ENCODE results near the gene AAK1. TPM values are rescaled to one million over a fixed set of nuclear protein-coding genes. Genes with fewer than 3 reads are reported as not detected.

Gene AAK1
- total and polyA plus RNA-seq, 2 experiments from 2014 or later: 39.0 to 52.4 TPM

GRCh38 chr2:69612200-69612599 lies 31.3 kb downstream of the AAK1 start:
- Mint-ChIP-seq H3K36me3 (ENCODE audit: low read depth) (peaks cover 16% of the 10 kb centered on the region), H3K9me3 (peaks cover 4% of the 10 kb centered on the region; the same call in 1 of the 3 replicates), H3K27ac (no peak overlapping the region), H3K4me3 (no peak overlapping the region), H3K4me1 (peaks cover 3% of the 10 kb centered on the region; the same call in 2 of the 3 replicates), H3K27me3 (ENCODE audit: insufficient read depth, low read depth, poor library complexity) (peaks cover 4% of the 10 kb centered on the region)
- no peaks in the 10 kb centered on the region for H3F3A ChIP-seq (replicated peaks; ENCODE audit: low read depth)
- H3K4me1 ChIP-seq (ENCODE audit: insufficient read depth): no peaks in the 10 kb centered on the region
- H3K27ac ChIP-seq (ENCODE audit: low read depth): no peak overlapping the region
- no peaks in the 10 kb centered on the region for H3K36me3 ChIP-seq (ENCODE audit: insufficient read depth)
- no peak overlapping the region for H3K4me3 ChIP-seq
- DNase-seq (ENCODE audit: low spot score) (no peak), ATAC-seq (no peak)
- peaks cover 4% of the 10 kb centered on the region; the same call in 1 of the 2 replicates for H3K9me2 ChIP-seq (ENCODE audit: insufficient read depth)
- H3K27me3 ChIP-seq (ENCODE audit: insufficient read depth): no peaks in the 10 kb centered on the region
- no peak overlapping the region for H3K4me2 ChIP-seq
- TF ChIP-seq EZH2phosphoT487 (IDR thresholded peaks at IDR 0.05; ENCODE audit: unreplicated experiment) (no peak), NANOG (IDR thresholded peaks at IDR 0.05; ENCODE audit: borderline replicate concordance) (no peak), JUNB (IDR thresholded peaks at IDR 0.05; ENCODE audit: unreplicated experiment) (no peak), ZNF114 (CRISPR knock-in tag; IDR thresholded peaks at IDR 0.05) (no peak), POLR2AphosphoS5 (IDR thresholded peaks at IDR 0.05; ENCODE audit: low read depth) (no peak)
- no peak overlapping the region for H2AFZ ChIP-seq
- peaks cover 3% of the 10 kb centered on the region; the same call in 1 of the 2 replicates for H4K20me1 ChIP-seq (replicated peaks; ENCODE audit: insufficient read depth)
- peaks cover 77% of the 10 kb centered on the region for H3K79me2 ChIP-seq (replicated peaks; ENCODE audit: insufficient read depth)

GRCh38 chr2:69608109-69608508 lies 35.4 kb downstream of the AAK1 start:
- ATAC-seq: no peak
- Histone ChIP-seq H2AFZ (no peak overlapping the region), H3K79me2 (replicated peaks; ENCODE audit: insufficient read depth) (peaks cover 68% of the 10 kb centered on the region), H3K4me2 (no peak overlapping the region), H3K27ac (ENCODE audit: low read depth) (no peak overlapping the region), H4K20me1 (replicated peaks; ENCODE audit: insufficient read depth) (no peaks in the 10 kb centered on the region), H3K4me1 (ENCODE audit: insufficient read depth) (no peaks in the 10 kb centered on the region), H3K9me2 (ENCODE audit: insufficient read depth) (peaks cover 4% of the 10 kb centered on the region; the same call in 1 of the 2 replicates), H3K27me3 (ENCODE audit: insufficient read depth) (no peaks in the 10 kb centered on the region), H3K36me3 (ENCODE audit: insufficient read depth) (no peaks in the 10 kb centered on the region), H3F3A (replicated peaks; ENCODE audit: low read depth) (no peaks in the 10 kb centered on the region), H3K4me3 (no peak overlapping the region)
- peaks cover 1% of the 10 kb centered on the region for H3K27me3 Mint-ChIP-seq (ENCODE audit: insufficient read depth, low read depth, poor library complexity)
- H3K9me3 Mint-ChIP-seq: peaks cover 10% of the 10 kb centered on the region
- DNase-seq (ENCODE audit: low spot score): no peak
- no peak overlapping the region for H3K4me3 Mint-ChIP-seq
- peaks cover 19% of the 10 kb centered on the region for H3K36me3 Mint-ChIP-seq (ENCODE audit: low read depth)
- H3K27ac Mint-ChIP-seq: no peak overlapping the region
- H3K4me1 Mint-ChIP-seq: peaks cover 6% of the 10 kb centered on the region; the same call in 2 of the 3 replicates
- TF ChIP-seq EZH2 (IDR thresholded peaks at IDR 0.05; ENCODE audit: low read depth, unreplicated experiment) (no peak), JUNB (IDR thresholded peaks at IDR 0.05; ENCODE audit: unreplicated experiment) (no peak), NANOG (IDR thresholded peaks at IDR 0.05; ENCODE audit: borderline replicate concordance) (no peak), ZNF114 (CRISPR knock-in tag; IDR thresholded peaks at IDR 0.05) (no peak), POLR2AphosphoS5 (IDR thresholded peaks at IDR 0.05; ENCODE audit: low read depth) (no peak), ETS1 (IDR thresholded peaks at IDR 0.05) (no peak), EZH2phosphoT487 (IDR thresholded peaks at IDR 0.05; ENCODE audit: unreplicated experiment) (no peak), REST (IDR thresholded peaks at IDR 0.05; ENCODE audit: unreplicated experiment) (no peak), ZNF462 (CRISPR knock-in tag; IDR thresholded peaks at IDR 0.05) (no peak)

All from GM23338 (cell line).